Kidney capillary endothelial cell (primary cell): ENCODE measurements around the gene PTPRN2.

Source experiments
- DNase-seq: peaks from one replicate; pipeline ENCODE4 v3.0.0-alpha.2; 2018; ENCODE audit warnings: low spot score

PTPRN2 gene

DNA sequence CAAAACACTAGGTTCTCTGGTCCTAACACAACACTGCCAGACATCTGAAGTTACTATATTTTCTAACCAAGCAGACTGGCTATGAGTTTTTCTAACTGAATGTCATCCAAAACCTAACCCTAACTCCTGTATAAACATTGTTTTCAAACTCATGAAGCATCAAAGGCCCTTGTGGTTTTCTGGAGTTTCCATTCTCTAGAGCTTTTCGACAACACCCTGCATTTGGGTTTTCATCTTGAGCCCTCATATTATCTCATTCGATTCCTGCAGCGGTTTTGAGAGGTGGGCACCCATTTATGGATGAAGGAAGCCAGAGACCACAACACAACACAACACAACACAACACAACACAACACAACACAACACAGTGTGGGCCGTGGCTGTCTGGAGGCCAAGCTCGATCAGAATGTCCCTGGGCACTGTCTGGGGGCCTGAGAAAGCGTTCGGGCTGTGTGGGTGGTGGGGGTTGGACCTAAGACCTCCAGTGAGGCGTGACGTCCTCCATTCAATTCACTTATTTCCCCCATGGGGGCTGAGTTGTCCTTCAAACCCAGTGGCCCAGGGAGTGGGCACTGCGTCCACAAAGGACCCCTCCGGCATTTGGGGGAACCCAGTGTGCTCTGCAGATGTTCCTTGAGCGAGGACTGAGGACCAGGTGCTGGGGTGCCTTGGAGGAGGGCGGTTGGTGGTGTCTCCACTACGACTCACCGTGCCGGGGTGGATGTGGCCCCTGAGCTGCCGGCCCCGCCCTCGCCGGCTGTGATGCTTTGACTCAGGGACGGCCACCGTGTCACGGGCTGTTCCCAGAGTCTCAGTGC is 760.4 kb downstream of the PTPRN2 start:
- DNase-seq, result no peak

DNA sequence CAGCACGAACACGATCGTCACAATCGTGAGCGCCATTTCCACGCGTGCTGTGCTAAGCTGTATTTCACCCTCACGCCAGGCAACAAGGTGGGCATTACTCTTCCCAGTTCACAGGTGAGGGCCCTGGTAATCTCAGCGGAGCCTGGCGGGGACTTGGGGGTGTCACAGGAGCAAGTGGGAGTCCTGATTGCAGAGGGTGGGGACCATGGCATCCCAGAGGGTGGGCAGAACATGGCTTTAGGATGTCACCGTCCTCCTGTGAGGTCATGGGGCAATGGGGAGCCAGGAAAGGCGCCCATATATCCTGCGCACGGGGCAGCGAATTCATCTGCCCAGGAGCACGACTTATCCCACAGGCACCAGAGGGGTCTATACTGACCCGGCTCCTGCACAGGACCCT is 761.1 kb downstream of the PTPRN2 start:
- DNase-seq, result no peak

- no peak for DNase-seq
Observed at GRCh38 chr7:157825325-157825724, 762.3 kb downstream of the PTPRN2 start.

DNA sequence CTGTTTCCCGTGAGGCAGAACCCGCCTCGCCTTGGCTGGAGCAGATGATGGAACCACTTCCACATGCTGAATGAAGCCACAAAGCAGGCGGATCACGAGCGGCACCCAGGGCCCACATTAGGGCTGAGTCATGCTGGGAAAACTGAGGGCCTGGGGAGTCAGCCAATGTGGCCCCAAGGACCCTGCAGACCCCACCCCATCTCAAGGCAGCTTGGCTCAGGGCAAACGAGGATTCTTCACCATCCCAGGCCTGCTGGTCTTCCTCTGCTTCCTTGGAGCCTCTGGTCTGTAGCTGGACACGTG is 762.9 kb downstream of the PTPRN2 start:
- DNase-seq, result no peak

DNA sequence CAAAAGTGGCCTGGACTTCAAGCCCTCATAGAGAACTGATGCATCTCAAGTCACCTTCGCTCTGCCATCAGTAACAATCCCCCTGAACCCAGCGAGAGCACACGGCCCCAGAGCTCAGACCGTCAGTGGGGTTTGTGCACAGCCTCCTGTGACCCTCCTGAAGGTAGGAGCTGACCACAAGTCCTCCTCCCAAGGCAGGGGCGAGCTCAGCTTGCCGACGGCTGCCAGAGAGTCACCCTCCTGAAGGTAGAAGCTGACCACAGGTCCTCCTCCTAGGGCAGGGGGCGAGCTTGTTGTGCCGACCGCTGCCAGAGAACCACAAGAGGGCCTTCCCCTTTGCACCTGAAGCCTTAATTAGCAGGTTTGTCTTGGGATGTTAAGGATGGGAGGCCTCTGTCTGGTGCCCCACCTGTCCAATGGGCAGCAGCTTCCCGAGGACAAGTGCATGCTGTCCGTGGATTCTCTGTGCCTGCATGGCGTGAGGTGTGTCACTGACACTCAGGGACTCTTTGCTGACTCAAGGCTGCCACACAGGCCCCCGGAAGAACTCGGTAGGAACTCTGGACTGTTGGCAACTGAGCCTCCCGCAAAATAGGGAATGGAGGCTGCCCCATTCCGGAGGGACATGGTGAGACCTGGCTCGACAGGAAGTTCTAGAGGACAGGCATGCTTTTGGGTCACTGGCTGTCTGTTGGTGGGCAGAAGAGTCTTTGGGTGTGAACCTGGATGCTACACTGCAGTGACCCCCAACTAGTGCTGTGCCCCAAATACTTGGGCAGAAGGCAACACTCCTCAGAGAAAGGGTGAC is 763.4 kb downstream of the PTPRN2 start:
- no peak for DNase-seq

DNA sequence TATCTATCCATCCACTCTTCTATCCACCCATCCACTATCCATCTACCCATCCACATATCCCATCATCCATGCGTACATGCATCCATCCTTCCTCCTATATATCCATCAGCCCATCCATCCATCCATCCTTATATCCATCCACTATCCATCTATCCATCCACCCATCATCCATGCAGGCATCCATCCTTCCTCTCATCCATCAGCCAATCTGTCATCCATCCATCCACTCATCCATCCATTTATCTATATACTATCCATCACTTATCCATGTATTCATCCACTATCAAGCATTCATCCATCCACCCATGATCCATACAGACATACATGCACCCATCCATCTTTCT is 765.0 kb downstream of the PTPRN2 start:
- DNase-seq, result no peak

DNA sequence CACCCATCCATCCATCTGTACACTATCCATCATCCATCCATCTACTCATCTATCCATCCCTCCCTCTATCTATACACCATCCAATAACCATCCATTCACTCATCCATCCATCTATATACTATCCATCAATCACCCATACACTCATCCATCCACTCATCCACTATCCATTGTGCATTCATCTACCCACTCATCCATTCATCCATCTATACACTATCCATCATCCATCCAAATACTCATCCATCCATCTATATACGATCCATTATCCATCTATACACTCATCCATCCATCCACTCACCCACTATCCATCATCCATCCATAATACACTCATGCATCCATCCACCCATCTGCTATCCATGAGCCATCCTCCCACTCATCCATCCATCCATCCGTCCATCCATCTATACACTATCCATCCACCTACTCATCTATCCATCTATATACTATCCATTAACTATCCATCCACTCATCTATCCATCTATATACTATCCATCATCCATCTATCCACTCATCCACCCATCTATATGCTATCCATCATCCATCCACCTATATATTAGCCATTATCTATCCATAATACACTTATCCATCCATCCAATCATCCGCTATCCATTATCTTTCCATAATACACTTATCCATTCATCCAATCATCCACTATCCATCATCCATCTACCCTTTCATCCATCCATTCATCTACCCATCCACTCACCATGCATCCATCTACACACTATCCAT is 765.5 kb downstream of the PTPRN2 start:
- no peak for DNase-seq

GRCh38 chr7:157820796-157821195 is 766.8 kb downstream of the PTPRN2 start:
- DNase-seq, result no peak

DNA sequence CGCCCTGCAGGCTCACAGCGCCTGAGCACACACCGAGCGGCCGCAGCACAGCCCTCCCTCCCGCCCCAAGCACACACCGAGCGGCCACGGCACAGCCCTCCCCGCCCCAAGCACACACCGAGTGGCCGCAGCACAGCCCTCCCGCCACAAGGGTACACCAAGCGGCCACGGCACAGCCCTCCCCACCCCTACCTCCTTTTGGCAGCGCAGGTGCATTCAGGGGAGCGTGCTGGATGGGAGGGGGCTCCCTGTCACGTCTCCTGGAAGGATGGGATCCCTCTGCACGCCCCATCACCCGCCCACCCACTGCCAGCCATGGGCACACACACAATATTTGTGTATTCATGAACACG is 768.2 kb downstream of the PTPRN2 start:
- no peak for DNase-seq

GRCh38 chr7:157818701-157819454 is 768.7 kb downstream of the PTPRN2 start:
- DNase-seq, result no peak

DNA sequence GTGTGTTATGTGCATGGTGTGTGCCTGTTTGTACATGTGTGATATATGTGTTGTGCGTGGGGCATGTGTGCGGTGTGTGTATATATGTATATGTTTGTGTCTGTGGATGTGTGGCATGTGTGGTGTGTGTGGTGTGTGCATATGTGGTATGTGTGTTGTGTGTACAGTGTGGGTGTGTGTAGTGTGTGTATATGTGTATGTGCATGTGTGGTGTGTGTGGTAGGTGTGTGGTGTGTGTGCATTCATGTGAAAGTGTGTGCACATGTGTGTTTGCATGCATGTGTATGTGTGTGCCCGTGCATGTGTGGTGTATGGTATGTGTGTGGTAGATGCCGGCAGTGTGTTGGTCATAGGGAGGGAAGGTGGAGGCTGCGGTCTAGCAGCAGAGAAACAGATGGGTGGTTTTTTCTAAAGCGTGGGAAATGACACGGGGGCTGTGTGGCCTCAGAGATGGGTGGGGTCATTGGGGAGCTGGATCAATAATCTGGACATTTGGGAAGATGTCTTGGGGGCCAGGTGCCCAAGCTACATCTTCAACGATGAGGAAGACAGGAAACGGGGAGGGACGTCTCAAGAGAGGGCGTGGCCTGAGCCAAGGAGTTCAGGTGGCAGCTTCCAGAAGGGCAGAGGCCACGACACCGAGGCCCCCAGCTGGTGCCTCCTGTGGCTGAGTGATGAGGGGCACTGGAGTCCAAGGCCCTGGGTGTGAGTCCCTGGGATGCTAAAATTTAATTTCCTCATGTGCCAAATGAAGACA is 769.5 kb downstream of the PTPRN2 start:
- no peak for DNase-seq

DNA sequence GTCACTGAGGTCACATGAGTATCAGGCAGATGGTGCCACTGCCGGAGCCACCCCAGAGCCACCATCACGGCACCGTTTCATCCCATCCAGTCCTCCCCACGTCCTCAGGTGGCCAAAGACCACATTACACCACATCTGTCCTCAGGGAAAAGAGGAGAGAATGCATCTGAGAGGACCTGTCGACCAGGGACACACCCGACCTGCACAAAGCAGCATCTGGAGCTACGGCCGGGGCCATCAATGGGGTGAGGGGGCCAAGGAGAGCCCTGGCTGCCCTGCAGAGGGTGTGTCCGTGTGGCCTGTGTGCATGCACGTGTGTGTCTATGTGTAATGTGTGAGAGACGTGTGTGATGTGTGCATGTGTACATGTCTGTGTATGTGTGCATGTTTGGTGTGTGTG is 770.2 kb downstream of the PTPRN2 start:
- no peak for DNase-seq

GRCh38 chr7:157816526-157817250 is 770.9 kb downstream of the PTPRN2 start:
- no peak for DNase-seq

DNA sequence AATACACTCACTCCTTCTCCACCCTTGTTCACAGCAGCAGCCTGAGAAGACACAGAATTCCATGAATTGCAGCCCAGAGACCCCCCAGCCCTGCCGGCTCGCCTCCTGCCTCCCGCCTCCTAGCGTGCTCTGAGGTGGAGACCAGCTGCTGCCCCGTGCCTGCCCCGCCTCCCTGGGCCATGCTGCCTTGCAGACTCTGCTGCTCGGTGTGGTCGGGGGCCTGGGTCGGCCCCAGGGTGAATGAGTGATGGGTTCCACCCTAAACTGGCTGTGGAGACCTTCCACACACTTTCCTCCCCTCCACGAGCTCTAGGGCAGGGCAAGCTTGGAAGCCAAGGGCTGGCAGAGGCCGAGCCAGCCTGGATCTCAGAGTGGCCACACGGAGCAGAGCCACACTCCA is 771.5 kb downstream of the PTPRN2 start:
- no peak for DNase-seq

DNA sequence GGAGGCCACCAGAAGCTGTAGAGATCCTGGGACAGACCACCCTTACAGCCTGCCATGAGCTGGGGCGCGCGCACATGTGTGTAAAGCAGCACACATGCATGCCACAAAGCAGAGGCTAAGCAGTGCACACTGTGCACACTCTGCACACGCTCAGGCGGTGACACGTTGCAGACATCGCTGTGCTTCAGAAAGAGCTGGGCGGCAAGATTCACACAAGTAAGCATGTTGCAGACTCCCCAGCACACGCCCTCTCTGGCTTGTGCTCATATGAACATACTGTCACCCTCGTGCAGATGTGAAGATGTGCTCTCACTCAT is 772.0 kb downstream of the PTPRN2 start:
- DNase-seq, result no peak

DNA sequence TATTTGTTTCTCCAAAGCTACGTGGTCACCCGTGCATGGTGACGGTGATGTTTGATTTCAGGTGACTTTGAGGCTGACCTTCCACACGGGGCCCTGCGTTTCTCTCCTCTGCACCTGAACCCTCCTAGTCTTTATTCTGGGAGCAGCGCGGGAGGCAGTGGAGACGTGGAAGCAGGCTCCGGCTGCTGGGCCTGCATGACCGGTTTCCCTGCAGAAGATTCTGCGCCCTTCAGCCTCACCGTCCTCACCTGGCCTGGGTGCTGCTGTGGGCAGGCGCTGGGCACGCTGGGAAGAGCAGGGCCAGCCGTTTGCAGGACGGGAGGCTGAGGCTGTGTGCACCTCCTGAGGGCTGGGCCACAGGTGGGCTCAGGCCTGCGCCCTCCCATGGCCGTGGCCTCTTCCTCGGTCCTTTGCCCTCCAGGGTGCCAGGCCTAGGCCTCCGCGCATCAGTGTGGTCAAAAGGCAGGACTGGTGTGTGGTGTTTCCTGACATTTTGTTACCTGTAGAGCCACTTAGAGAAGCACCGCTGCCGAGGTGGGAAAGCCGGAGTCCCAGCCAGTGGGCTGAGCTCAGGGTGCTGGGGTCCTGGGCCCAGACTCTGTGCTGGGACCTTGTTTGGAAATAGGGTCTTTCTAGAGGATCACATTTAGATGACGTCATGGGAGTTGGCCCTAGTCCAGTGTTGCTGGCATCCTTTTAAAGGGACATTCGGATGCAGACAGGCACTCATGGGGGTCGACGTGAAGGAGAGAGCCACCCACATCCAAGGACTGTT is 772.5 kb downstream of the PTPRN2 start:
- no peak for DNase-seq

- DNase-seq, result no peak
Observed at GRCh38 chr7:157813741-157814661, 773.6 kb downstream of the PTPRN2 start.

DNA sequence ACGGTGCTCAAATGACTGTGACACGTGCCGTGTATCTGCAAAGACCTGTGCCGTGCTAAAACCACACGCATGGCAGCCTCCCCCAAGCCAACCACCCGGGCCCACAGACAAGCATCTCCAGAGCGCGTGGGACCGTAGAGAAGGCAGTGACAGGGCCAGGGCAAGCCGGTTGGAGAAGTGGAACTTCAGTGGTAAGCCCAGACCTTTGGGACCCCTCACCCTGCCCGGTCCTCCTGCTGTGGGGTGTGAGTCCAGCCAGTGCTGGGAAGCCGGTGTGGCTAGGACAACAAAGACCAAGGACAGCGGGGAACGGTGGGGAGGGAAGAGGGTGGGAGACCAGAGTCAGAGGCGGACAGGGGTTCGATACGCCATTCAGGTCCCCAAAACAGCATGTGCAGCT is 774.6 kb downstream of the PTPRN2 start:
- no peak for DNase-seq

DNA sequence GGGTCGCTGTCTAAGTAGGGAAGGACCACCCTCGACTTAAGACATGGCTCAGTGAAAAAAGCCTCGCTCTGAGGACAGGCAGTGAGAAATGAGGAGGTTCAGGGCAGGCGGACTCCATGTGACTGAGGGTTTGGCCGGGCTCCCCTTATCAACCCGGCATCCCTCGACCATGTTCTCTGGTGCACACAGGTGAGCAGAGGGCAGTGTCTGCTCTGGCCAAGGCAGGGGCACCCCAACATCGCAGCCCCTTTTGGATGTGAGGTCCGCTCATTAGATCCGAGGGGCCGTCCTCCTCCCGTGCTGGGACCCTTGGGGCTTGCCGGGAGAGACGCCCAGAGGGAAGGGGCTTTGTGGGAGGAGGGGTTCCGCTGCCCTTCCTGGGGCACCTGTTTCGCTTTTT is 775.7 kb downstream of the PTPRN2 start:
- no peak for DNase-seq
